Right ventricle myocardium superior (tissue), 1 donor: ENCODE data around the gene GLB1L3. TPM values are rescaled to one million over a fixed set of nuclear protein-coding genes. Genes with fewer than 3 reads are reported as not detected.
"Not testable (repeated sequence)": the region's sequence is repeated elsewhere in the genome, so short reads cannot be mapped to it uniquely, and the experiment has no call there.

Experiments used
- ATAC-seq: fragments of 200-7000 bp; cut with Tn5 transposase; one replicate; pipeline ENCODE4 v1.9.1; 2020; ENCODE audit warnings: mild to moderate bottlenecking; ENCODE audit not compliant: poor library complexity
- DNase-seq: peaks from one replicate; pipeline ENCODE4 v3.0.0-alpha.2; 2020
- intact Hi-C: fragments of 100-400 bp; cut with DNase I; formaldehyde crosslinking; loops from one replicate; pipeline ENCODE4 v1.11.2; 2022
- total RNA-seq: library from RNA; stranded (reverse); fragmentation: NEBNext Ultra II Directional; extraction: Animal tissue kit (Norgen Biotek cat#: 25700); gene quantifications from one replicate; pipeline ENCODE4 v1.2.1, GENCODE V29; 2021
- donor health status: DM: no; HTN: yes; CAD: no; lungs with severe emphysema.

GLB1L3 gene
- total RNA-seq, 1 donor from 2014 or later, result not detected

DNA sequence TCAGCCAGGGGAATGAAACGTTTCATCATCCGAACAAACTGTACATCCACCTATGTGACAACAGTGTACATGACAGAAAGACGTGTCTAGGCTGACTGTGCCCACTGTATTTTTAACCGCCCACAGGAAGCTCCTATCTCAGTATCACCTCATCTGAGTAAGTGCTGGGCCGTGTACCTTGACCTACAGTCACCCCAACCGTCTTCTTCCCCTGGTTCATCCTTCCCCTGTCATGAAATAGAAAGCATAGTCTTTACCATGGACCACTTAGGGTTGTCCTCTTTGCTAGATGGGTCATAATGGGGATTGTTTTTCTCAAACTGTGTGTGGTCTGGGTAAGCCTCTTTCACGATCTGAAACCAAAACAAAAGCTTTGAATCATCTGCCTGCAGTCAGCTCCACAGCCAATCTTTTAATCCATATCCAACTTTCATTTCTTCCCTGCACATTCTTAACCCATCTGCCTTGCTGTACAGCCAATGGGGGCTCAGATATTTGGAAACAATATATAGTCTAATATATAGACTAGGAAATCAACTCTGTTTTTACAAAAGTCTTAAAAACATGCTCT lies 27.2 kb upstream of the GLB1L3 start:
- intact Hi-C loops, result no loop called here
- ATAC-seq, result no peak
- DNase-seq, result no peak

DNA sequence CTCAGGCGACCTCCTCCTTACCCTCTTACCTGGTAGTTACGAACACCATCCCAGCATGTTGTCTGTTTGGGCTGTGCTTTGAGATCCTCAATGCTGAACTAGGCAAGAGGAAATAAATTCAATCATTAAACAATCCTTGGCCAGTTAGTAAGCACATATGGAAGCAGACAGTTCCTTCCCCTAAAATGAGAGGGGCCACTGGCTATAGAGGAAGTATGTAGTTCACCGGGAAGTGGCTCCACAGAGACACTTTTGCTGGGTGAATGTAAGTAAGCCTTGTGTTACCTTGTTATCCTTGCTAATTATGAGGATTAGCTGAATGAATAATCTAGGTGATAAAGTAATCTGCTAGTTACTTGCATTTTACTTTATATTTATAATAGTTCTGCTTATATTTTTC lies 25.9 kb upstream of the GLB1L3 start:
- ATAC-seq (no peak), DNase-seq (no peak)
- intact Hi-C loops, result no loop called here

DNA sequence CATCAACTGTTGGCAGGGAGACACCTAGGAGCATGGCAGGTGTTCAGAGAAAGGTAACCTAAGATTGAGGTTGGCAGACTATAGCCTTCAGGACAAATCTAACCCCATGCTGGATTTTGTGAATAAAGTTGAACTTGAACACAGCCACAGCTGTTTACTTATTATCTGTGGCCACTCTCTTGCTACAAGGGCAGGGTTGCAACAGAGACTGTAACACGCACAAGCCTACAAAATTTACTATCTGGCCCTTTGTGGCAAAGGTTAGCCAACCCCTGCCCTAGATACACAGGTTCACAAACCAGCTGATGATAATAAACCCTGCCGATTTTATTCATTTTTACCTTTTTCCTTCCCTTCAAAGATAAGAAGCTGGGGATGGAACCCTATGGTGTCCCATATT lies 25.5 kb upstream of the GLB1L3 start:
- DNase-seq (no peak), ATAC-seq (no peak)
- intact Hi-C loops, result no loop called here

DNA sequence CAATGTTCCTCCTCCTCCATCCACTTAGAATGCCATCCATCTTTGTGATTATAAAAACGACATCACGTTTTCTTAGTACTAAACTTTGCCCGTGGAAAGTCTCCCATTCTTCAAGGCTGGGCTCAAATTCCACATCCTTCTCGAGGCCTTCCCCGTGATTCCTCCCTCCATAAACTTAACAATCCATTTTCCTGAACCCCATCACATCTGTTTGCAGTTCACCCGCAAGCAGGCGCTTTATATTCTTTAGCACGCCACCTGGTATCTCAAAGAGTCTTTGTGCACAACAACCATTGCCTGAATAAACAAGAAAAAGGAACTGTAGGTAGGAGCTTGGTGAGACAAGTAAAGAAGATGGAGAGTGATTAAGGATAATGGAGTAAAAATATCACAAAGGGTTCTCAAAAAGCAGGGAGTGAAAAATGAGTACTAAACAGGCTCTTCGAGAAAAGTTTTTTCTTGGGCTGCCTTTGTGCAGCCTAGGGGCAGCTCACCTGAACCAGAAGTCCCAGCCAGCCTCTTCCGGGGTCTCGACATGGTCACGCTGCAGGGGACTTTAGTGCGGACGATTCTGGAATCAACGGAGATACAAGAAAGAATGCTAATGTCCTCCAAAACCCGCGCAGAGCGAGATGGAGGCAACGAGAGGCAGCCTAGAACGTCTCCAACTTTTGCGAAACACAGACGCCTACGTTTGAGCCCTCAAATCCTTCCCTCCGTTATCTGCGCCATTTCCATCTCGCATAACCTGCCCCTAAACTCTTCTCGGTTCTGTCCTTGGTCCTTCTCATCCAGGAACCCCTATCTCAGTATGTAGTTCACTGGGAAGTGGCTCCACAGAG lies 23.6 kb upstream of the GLB1L3 start:
- peak; percentile 33 for ATAC-seq
- no peak for DNase-seq
- intact Hi-C loops, result no loop called here

DNA sequence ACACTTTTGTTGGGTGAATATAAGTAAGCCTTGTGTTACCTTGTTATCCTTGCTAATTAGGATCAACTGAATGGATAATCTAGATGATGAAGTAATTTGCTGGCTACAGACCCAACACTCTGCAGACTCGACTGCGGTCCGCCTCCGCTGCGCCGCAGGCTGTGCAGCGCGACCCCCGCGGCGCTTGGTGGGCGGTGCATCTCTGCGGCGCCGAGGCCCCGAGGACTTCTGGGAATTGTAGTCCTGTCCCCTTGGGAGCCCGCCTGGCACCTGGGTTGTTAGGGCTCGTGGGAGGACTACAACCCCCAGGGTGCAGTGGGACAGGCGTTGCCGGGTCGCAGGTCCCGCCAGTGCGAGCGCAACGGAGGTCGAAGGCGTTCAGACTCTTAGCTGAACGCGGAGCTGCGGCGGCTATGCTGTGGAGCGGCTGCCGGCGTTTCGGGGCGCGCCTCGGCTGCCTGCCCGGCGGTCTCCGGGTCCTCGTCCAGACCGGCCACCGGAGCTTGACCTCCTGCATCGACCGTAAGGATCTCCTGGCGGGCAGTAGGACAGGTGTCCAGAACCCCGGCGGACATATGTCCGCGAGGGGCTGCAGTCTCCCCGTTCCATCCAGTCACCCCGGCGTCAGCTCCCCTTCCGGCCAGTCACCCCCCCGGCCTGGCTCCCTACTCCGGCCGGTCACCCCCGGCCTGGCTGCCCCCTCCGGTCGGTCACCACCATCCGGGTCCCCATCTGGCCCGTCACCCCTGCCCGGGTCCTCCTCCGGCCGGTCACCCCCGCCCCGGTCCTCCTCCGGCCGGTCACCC lies 22.8 kb upstream of the GLB1L3 start, which contains the start of the genes ACAD8 and THYN1:
Gene ACAD8 (plus strand): TSS at position 381 of the 806 bp plus-strand sequence. CDS start 33 bp downstream, at position 414.
Gene THYN1 (minus strand): TSS at position 165 of the 806 bp plus-strand sequence. CDS start 470 bp downstream, outside the sequence.
- peak; percentile 97 for DNase-seq
- ATAC-seq, result peak; percentile 99
- intact Hi-C loops, result no loop called here

DNA sequence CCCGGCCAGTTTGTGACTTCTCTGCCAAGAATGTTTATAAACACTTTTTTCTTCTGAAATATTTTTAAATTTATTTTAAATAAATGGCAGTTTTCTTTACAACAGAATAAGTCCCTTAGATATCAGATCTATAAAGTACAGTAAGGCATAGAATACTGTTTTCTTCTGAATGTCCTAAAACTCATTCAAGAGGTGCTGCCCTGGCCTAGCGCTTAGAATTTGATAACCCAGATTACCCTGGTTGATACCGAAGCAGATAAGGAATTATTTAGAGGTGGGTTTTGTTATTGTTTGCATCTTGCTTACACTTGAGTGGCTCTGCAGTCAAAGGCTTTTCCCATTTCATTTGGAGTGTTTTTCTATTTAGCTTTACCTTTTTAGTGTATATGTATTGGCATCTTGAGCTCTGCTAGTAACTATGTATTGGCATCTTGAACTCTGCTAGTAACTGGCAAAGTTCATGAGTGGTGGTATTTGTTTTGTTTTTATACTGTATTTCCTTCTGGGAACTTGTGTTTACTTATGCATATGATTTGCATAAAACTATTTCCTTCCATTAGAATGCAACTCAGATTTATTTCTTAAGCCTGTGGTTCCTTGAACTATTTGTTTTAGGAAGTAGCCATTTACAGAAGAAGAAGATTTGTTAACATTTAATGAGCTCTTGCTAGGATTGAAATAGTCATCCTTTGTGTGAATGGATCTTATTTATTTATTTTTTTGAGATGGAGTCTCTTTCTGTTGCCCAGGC lies 21.6 kb upstream of the GLB1L3 start:
- no peak for ATAC-seq
- DNase-seq, result no peak
- intact Hi-C loops, result no loop called here

DNA sequence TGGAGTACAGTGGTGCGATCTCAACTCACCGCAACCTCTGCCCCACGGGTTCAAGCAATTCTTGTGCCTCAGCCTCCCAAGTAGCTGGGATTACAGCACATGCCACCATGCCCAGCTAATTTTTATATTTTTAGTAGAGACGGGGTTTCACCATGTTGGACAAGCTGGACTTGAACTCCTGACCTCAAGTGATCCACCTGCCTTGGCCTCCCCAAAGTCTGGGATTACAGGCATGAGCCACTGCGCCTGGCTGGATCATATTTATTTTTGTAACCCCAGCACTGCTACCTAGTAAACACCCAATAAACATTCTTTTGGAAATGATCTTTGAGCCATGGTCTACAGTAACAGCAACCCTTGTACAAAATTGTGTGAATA lies 21.0 kb upstream of the GLB1L3 start:
- ATAC-seq, intact Hi-C loops, DNase-seq: not testable (repeated sequence)

DNA sequence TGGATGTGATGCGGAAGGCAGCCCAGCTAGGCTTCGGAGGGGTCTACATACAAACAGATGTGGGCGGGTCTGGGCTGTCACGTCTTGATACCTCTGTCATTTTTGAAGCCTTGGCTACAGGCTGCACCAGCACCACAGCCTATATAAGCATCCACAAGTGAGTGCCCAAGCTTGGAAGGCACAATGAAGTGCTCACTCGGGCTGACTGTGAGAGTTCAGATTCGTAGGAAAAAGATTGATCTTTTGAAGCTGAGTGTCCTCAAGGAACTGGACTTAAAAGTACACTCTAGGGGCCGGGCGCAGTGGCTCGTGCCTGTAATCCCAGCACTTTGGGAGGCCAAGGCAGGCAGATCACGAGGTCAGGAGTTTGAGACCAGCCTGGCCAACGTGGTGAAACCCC lies 19.1 kb upstream of the GLB1L3 start:
- intact Hi-C loops, result no loop called here
- ATAC-seq (no peak), DNase-seq (no peak)

DNA sequence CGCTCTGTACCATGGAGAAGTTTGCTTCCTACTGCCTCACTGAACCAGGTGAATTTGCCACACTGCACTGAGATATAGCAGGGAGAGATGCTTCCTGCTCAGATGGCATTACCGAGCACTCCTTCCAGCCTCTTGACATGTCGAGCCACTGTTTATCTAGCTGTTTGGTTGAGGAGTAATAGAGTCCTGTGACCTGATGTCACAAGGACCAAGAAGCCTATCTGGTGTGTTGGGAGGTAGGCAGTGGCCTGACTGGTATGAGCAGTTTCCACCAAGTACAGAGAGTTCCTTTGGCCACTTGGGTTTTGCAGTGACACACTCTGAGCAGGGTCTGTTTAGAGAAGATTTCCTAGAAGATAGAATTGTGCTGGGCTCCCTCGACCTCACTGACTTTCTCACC lies 17.6 kb upstream of the GLB1L3 start:
- intact Hi-C loops, result no loop called here
- no peak for ATAC-seq
- no peak for DNase-seq

DNA sequence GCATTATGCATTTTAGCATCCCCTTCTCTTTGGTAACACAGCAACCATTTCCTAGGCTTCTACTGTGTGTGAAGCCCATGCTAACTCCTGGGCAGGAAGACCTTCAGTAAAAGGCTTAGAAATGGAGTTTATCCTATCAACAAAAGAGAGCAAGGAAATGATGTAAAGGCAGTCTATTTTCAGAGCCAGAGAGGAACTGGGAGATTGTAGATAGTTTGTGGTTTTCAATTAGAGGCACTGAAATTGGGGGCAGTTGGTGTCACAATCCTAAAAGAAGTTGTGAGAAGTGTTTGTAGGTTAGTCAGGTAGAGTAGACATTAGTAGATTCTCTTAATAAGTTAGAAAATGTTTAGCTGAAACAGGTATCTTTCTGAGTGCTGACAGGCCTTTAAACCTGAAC lies 15.7 kb upstream of the GLB1L3 start:
- ATAC-seq, result no peak
- intact Hi-C loops, result no loop called here

DNA sequence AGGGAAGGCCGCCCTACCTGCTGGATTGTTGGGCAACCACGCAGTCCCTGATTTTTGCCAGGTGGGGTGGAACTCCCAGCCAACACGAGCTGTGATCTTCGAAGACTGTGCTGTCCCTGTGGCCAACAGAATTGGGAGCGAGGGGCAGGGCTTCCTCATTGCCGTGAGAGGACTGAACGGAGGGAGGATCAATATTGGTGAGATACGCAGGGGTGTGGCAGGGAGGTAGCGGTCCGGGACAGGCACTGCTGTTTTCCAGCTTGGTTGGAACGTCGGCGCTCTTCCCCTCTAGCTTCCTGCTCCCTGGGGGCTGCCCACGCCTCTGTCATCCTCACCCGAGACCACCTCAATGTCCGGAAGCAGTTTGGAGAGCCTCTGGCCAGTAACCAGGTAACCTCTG lies 15.2 kb upstream of the GLB1L3 start:
- ATAC-seq (no peak), DNase-seq (no peak)
- intact Hi-C loops, result no loop called here

More for the DNA sequence above, 15.7 kb upstream of the GLB1L3 start:
- no peak for DNase-seq

DNA sequence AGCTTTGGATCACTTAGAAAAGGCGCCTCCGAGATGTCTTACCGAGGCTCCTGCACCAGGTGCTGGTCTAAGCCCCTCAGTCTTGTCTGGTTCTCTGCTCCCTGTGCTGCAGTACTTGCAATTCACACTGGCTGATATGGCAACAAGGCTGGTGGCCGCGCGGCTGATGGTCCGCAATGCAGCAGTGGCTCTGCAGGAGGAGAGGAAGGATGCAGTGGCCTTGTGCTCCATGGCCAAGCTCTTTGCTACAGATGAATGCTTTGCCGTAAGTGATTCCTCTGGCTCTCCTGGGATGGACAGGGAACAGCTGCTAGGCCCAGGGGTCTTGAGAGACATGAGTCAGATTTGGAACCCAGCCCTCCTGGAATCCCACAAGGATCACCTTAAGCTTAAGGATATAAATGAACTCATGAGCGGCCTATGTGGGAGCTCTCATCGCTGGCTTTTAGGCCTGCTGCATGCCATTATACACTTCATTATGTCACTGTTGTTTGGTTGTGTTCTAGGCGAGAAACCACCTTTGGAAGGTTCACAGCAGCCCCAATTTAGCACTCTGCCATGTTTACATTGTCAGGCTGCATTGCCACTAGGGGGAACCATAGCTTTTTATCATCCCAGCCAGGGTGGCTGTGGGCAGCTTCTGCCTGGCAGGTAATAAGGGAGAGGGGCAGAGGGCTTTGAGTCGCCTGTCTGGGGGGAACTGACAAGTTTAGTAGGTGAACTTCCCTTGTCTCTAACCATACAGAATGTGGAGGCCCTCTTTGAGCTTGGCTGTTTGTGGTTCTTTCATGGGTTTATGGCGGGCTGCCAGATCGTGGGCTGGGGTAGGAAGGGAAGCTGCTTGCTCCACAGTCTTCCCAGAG lies 14.3 kb upstream of the GLB1L3 start:
- ATAC-seq (no peak), DNase-seq (no peak)
- intact Hi-C loops, result no loop called here

DNA sequence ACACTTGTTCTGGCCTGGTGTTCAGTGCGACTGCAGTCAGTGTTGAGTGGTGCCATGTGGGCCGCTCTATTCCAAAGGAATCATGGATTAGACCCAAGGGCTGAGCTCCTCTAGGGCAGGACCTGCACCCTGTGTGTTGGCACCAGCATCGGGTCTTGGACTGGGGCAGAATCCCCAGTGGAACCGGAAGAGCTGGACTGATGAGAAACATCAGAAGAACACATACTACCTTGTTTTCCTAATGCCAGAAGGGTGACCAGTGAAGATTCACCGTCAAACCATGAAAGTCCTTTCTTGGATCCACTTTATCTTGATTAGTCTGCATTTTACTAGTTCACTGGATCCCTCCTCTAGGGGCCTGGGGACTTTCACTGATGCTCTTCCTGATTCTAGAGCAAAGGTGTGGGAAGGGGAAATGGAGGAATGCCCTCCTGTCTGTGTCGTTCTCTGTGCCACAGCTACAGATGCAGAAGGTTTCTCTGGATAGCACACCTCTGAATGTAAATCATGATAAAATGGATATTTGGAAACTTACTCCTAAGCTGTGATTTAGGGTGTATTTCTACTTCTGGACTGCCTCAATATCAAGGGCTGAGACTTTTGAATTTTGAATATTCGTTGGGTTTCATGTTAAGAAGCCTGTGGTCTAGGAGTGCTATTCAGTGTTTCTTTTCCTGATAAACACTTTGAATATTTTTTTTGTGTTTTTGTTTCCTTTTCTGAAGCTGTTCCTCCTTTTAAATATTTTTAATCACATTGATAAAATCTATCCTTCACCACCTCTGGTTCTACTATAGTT lies 11.0 kb upstream of the GLB1L3 start:
- ATAC-seq (no peak), DNase-seq (no peak)
- intact Hi-C loops, result no loop called here

DNA sequence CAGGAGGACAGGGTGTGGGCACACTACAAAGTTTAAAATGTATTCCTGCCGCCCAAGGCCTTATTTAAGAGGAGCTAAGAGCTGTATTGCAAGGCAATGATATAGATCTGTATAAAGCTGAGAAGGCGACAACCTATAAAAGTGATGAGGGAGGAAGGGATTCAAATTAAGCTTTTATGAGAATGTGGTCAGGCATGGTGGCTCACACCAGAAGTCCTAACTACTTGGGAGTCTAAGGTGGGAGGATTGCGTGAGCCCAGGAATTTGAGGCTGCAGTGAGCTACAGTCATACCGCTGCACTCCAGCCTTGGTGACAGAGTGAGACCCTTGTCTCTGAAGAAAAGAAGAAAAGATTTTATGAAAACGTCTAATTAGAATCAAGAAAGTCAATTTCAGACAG lies 9.7 kb upstream of the GLB1L3 start:
- intact Hi-C loops, result no loop called here
- no peak for ATAC-seq
- no peak for DNase-seq

DNA sequence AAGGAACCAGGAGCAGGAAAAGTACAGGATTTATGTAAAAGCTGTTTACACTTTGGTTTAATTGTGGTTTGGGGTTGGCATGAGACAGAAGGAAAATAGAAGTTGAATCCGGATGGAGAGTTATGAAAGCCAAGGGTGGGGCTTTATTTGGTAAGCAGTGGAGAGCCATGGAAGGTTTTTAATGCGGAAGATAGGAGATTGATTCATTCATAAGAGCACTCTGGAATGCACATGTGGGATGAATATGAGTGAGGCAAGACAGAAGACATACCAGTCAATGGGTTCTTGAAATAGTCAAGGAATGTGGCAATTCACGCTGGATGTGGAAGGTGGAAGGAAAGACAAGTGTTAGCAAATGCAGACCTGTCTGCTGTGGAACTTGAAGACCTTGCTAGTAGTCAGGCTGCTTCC lies 9.3 kb upstream of the GLB1L3 start:
- DNase-seq (no peak), ATAC-seq (peak; percentile 55)
- intact Hi-C loops, result no loop called here

DNA sequence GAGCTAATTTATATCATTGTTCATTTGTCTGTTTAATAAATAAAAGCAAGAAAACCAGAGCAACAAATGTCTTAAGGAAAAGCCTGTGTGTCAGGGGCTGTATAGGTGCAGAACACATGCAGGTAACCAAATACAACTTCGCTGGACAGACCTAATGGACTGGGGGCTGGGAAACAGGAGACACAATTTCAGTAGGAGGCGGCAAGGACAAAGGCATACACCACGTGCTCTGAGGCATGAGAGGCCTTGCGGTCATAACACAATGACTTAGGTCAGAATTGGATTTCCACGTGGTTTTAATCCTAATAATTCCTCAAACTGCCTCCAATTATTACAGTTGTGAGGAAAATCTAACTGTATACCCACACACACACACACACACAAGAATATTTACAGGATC lies 8.7 kb upstream of the GLB1L3 start:
- DNase-seq (no peak), ATAC-seq (no peak)
- intact Hi-C loops, result no loop called here

DNA sequence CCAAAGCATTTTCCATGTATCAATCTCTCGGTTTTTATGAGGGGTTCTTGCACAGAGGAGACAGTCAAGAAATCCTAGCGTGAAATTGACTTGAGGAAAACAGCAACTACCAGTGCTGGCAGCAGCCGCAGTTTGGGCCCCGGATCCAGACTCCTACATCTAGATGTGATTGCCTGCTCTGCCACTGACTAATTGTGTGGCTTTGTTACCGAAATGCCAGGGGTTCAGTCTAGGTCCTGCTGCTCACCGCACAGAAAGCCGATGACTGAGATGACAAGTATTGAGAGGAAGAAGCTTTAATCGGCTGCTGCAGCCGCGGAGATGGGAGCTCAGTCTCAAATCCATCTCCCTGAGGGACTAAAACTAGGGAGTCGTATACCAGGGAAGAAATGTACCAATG lies 8.2 kb upstream of the GLB1L3 start:
- DNase-seq, result no peak
- intact Hi-C loops, result no loop called here
- ATAC-seq, result no peak
